Stimulated activated naive B cell treated with anti-CD40 and anti-IgM and Interleukin-4, amounts not matched to agents 10 μg/mL and 1 μg/mL and 100 μg/mL, for 72 hours (primary cell): ENCODE data around the gene KNOP1.

Experiments used
- ATAC-seq, 2 donors: fragments of 150-1000 bp; cut with Tn5 transposase; replicated peaks; 2 replicates each; pipeline ENCODE4 v1.10.0; 2021; ENCODE audit warnings: moderate library complexity in 1 of 2
- DNase-seq: peaks from one replicate; pipeline ENCODE4 v3.0.0; 2021
- H3K27ac Mint-ChIP-seq: one replicate; pipeline ENCODE4 v1.8.0; 2022; ENCODE audit warnings: mild to moderate bottlenecking, mixed read lengths
- H3K27me3 Mint-ChIP-seq, 2 donors: one replicate each; pipeline ENCODE4 v1.8.0; 2022; ENCODE audit warnings: mixed read lengths in 2 of 2
- H3K36me3 Mint-ChIP-seq, 2 donors: one replicate each; pipeline ENCODE4 v1.8.0; 2022; ENCODE audit warnings: mixed read lengths in 2 of 2, mild to moderate bottlenecking in 1 of 2
- H3K4me1 Mint-ChIP-seq, 2 donors: one replicate each; pipeline ENCODE4 v1.8.0; 2022; ENCODE audit warnings: mixed read lengths in 2 of 2, mild to moderate bottlenecking in 1 of 2
- H3K4me3 Mint-ChIP-seq, 2 donors: one replicate each; pipeline ENCODE4 v1.8.0; 2022; ENCODE audit warnings: mild to moderate bottlenecking in 2 of 2, mixed read lengths in 2 of 2, moderate library complexity in 1 of 2
- H3K9me3 Mint-ChIP-seq, 2 donors: one replicate each; pipeline ENCODE4 v1.8.0; 2022; ENCODE audit warnings: mixed read lengths in 2 of 2, mild to moderate bottlenecking in 1 of 2

KNOP1 gene

GRCh38 chr16:19749571-19750080, 31.6 kb upstream of the KNOP1 start:
- H3K27me3 Mint-ChIP-seq: no peaks in the 10 kb centered on the region
- H3K9me3 Mint-ChIP-seq: no peaks in the 10 kb centered on the region
- no peak for DNase-seq
- H3K36me3 Mint-ChIP-seq: no peaks in the 10 kb centered on the region
- no peaks in the 10 kb centered on the region for H3K4me1 Mint-ChIP-seq
- H3K4me3 Mint-ChIP-seq: no peak overlapping the region
- H3K27ac Mint-ChIP-seq: no peak overlapping the region
- ATAC-seq: no peak

GRCh38 chr16:19748389-19749168, 30.6 kb upstream of the KNOP1 start:
- no peak overlapping the region for H3K4me3 Mint-ChIP-seq
- no peaks in the 10 kb centered on the region for H3K9me3 Mint-ChIP-seq
- no peak for DNase-seq
- no peak for ATAC-seq
- no peaks in the 10 kb centered on the region for H3K36me3 Mint-ChIP-seq
- no peaks in the 10 kb centered on the region for H3K27me3 Mint-ChIP-seq
- H3K4me1 Mint-ChIP-seq: no peaks in the 10 kb centered on the region
- H3K27ac Mint-ChIP-seq: no peak overlapping the region

GRCh38 chr16:19746561-19746960, 28.5 kb upstream of the KNOP1 start:
- ATAC-seq (no peak), DNase-seq (no peak)
- no peaks in the 10 kb centered on the region for H3K4me1 Mint-ChIP-seq

GRCh38 chr16:19745286-19746010, 27.4 kb upstream of the KNOP1 start:
- no peaks in the 10 kb centered on the region for H3K4me1 Mint-ChIP-seq
- ATAC-seq (no peak), DNase-seq (no peak)
- no peaks in the 10 kb centered on the region for H3K9me3 Mint-ChIP-seq
- H3K36me3 Mint-ChIP-seq: no peaks in the 10 kb centered on the region
- no peak overlapping the region for H3K4me3 Mint-ChIP-seq
- no peaks in the 10 kb centered on the region for H3K27me3 Mint-ChIP-seq
- no peak overlapping the region for H3K27ac Mint-ChIP-seq

More at GRCh38 chr16:19746561-19746960, 28.5 kb upstream of the KNOP1 start:
- no peaks in the 10 kb centered on the region for H3K27me3 Mint-ChIP-seq
- no peaks in the 10 kb centered on the region for H3K9me3 Mint-ChIP-seq
- no peaks in the 10 kb centered on the region for H3K36me3 Mint-ChIP-seq
- no peak overlapping the region for H3K4me3 Mint-ChIP-seq
- no peak overlapping the region for H3K27ac Mint-ChIP-seq

- ATAC-seq (no peak), DNase-seq (no peak)
These were observed 26.6 kb upstream of the KNOP1 start for GRCh38 chr16:19744670-19745069.

GRCh38 chr16:19743816-19744159, 25.8 kb upstream of the KNOP1 start:
- Mint-ChIP-seq H3K9me3 (no peaks in the 10 kb centered on the region), H3K4me3 (no peak overlapping the region), H3K36me3 (peaks cover 4 to 5% of the 10 kb centered on the region in 2 donors), H3K27me3 (no peaks in the 10 kb centered on the region), H3K4me1 (no peaks in the 10 kb centered on the region), H3K27ac (no peak overlapping the region)
- no peak for ATAC-seq
- no peak for DNase-seq

More at GRCh38 chr16:19744670-19745069, 26.6 kb upstream of the KNOP1 start:
- H3K9me3 Mint-ChIP-seq: no peaks in the 10 kb centered on the region
- no peak overlapping the region for H3K27ac Mint-ChIP-seq
- no peaks in the 10 kb centered on the region for H3K27me3 Mint-ChIP-seq
- no peaks in the 10 kb centered on the region for H3K4me1 Mint-ChIP-seq
- H3K4me3 Mint-ChIP-seq: no peak overlapping the region
- H3K36me3 Mint-ChIP-seq: peaks cover 1 to 5% of the 10 kb centered on the region in 2 donors

- no peak for DNase-seq
- Mint-ChIP-seq H3K9me3 (no peaks in the 10 kb centered on the region), H3K36me3 (peaks cover 4 to 11% of the 10 kb centered on the region in 2 donors), H3K4me3 (no peak overlapping the region), H3K4me1 (peaks cover 3 to 7% of the 10 kb centered on the region in 2 donors), H3K27ac (no peak overlapping the region), H3K27me3 (no peaks in the 10 kb centered on the region)
- no peak for ATAC-seq
These were observed 23.3 kb upstream of the KNOP1 start for GRCh38 chr16:19741354-19741753.

- ATAC-seq (peak in 1 of 2 donors; percentile 38), DNase-seq (no peak)
- no peaks in the 10 kb centered on the region for H3K9me3 Mint-ChIP-seq
- no peak overlapping the region for H3K27ac Mint-ChIP-seq
- peaks cover 3 to 7% of the 10 kb centered on the region in 2 donors for H3K4me1 Mint-ChIP-seq
- H3K36me3 Mint-ChIP-seq: peaks cover 5 to 16% of the 10 kb centered on the region in 2 donors
- no peaks in the 10 kb centered on the region for H3K27me3 Mint-ChIP-seq
- H3K4me3 Mint-ChIP-seq: no peak overlapping the region
These were observed 19.4 kb upstream of the KNOP1 start for GRCh38 chr16:19737306-19738038.

GRCh38 chr16:19735074-19735867, 17.2 kb upstream of the KNOP1 start:
- Mint-ChIP-seq H3K36me3 (peaks cover 5 to 15% of the 10 kb centered on the region in 2 donors), H3K27ac (no peak overlapping the region), H3K4me1 (peaks cover 3 to 7% of the 10 kb centered on the region in 2 donors), H3K4me3 (no peak overlapping the region), H3K9me3 (no peaks in the 10 kb centered on the region), H3K27me3 (no peaks in the 10 kb centered on the region)
- ATAC-seq: no peak
- no peak for DNase-seq

GRCh38 chr16:19733551-19733950, 15.5 kb upstream of the KNOP1 start:
- Mint-ChIP-seq H3K27ac (no peak overlapping the region), H3K9me3 (no peaks in the 10 kb centered on the region), H3K4me1 (peaks cover 3 to 7% of the 10 kb centered on the region in 2 donors), H3K27me3 (no peaks in the 10 kb centered on the region), H3K4me3 (no peak overlapping the region), H3K36me3 (peaks cover 1 to 11% of the 10 kb centered on the region in 2 donors)
- ATAC-seq: no peak
- DNase-seq: no peak

- H3K4me3 Mint-ChIP-seq: no peak overlapping the region
- no peaks in the 10 kb centered on the region for H3K4me1 Mint-ChIP-seq
- no peaks in the 10 kb centered on the region for H3K27me3 Mint-ChIP-seq
- DNase-seq (no peak), ATAC-seq (no peak)
- H3K9me3 Mint-ChIP-seq: no peaks in the 10 kb centered on the region
- H3K36me3 Mint-ChIP-seq: no peaks in the 10 kb centered on the region
- no peak overlapping the region for H3K27ac Mint-ChIP-seq
These were observed 10.6 kb upstream of the KNOP1 start for GRCh38 chr16:19728636-19728965.

GRCh38 chr16:19722981-19723380, 5.0 kb upstream of the KNOP1 start:
- ATAC-seq (no peak), DNase-seq (no peak)
- Mint-ChIP-seq H3K27me3 (no peaks in the 10 kb centered on the region), H3K36me3 (peaks cover 0 to under 1% of the 10 kb centered on the region in 2 donors), H3K9me3 (no peaks in the 10 kb centered on the region), H3K27ac (no peak overlapping the region), H3K4me3 (no peak overlapping the region), H3K4me1 (no peaks in the 10 kb centered on the region)

- no peaks in the 10 kb centered on the region for H3K9me3 Mint-ChIP-seq
- H3K4me1 Mint-ChIP-seq: peaks cover 0 to under 1% of the 10 kb centered on the region in 2 donors
- DNase-seq (no peak), ATAC-seq (no peak)
- no peak overlapping the region for H3K4me3 Mint-ChIP-seq
- H3K36me3 Mint-ChIP-seq: peaks cover 0 to 2% of the 10 kb centered on the region in 2 donors
- no peaks in the 10 kb centered on the region for H3K27me3 Mint-ChIP-seq
- no peak overlapping the region for H3K27ac Mint-ChIP-seq
These were observed 4.4 kb upstream of the KNOP1 start for GRCh38 chr16:19722269-19722952.
